ENCODE results near the gene MYO1D. TPM values are rescaled to one million over a fixed set of nuclear protein-coding genes. Genes with fewer than 3 reads are reported as not detected.

MYO1D gene
- total RNA-seq, 1 experiment from 2014 or later = 35.7 TPM

GRCh38 chr17:32510466-32510865 is 366.5 kb downstream of the MYO1D start (continued):
- TF ChIP-seq CEBPB (IDR thresholded peaks at IDR 0.05; ENCODE audit: low read depth) (no peak), ZNF274 (IDR thresholded peaks at IDR 0.05; ENCODE audit: low read depth, low read length) (no peak), FOSL1 (IDR thresholded peaks at IDR 0.05; ENCODE audit: low read depth) (no peak), SP1 (IDR thresholded peaks at IDR 0.05; ENCODE audit: low read depth) (no peak), CTCF (IDR thresholded peaks at IDR 0.05 in 2 of 3, conservative IDR thresholded peaks at IDR 0.05 in 1 of 3; ENCODE audit: borderline replicate concordance in 1 of 3, insufficient read depth in 1 of 3, low read depth in 2 of 3, low read length in 2 of 3) (no peak), RAD21 (IDR thresholded peaks at IDR 0.05; ENCODE audit: low read depth) (no peak)

GRCh38 chr17:32508926-32509325 is 368.0 kb downstream of the MYO1D start:
- no peaks in the 10 kb centered on the region for H3K36me3 ChIP-seq (ENCODE audit: control insufficient read depth in 1 of 2, insufficient read depth in 2 of 2, low read length in 2 of 2)
- no peak overlapping the region for H2AFZ ChIP-seq (ENCODE audit: low read depth, low read length, poor library complexity, severe bottlenecking)
- intact Hi-C loops (cut with micrococcal nuclease) = no loop called here
- no TSS peak for BruUV-seq (replicated peaks)
- DNase-seq (ENCODE audit: low read depth, low spot score) (no peak), ATAC-seq (no peak)
- no peak overlapping the region for H3K4me3 ChIP-seq (replicated peaks in 1 of 2; ENCODE audit: low read depth in 1 of 2, low read length in 2 of 2)
- no peaks in the 10 kb centered on the region for H4K20me1 ChIP-seq (ENCODE audit: insufficient read depth)
- H3K9me3 ChIP-seq (ENCODE audit: control insufficient read depth in 1 of 2, insufficient read depth in 1 of 2, low read depth in 1 of 2, low read length in 2 of 2) = no peaks in the 10 kb centered on the region
- POLR2A ChIA-PET = no interaction called here
- no peaks in the 10 kb centered on the region for H3K9me2 ChIP-seq (ENCODE audit: insufficient read depth)
- no peak overlapping the region for H3K27ac ChIP-seq (ENCODE audit: low read depth, low read length)
- no peak overlapping the region for H3K4me2 ChIP-seq (ENCODE audit: low read length)
- H3K79me2 ChIP-seq (ENCODE audit: insufficient read depth, low read length) = no peaks in the 10 kb centered on the region
- H3K4me1 ChIP-seq (ENCODE audit: control insufficient read depth in 1 of 2, insufficient read depth in 2 of 2, low read length in 2 of 2) = peaks cover 7 to 10% of the 10 kb centered on the region in 2 experiments
- H3K27me3 ChIP-seq (ENCODE audit: insufficient read depth, low read length) = no peaks in the 10 kb centered on the region
- CTCF ChIA-PET = no interaction called here
- TF ChIP-seq SP1 (IDR thresholded peaks at IDR 0.05; ENCODE audit: low read depth) = no peak
- TF ChIP-seq POLR2A (IDR thresholded peaks at IDR 0.05; ENCODE audit: borderline replicate concordance, extremely low read depth, insufficient read depth, insufficient read length) = no peak
- no peak for TF ChIP-seq ELF1 (IDR thresholded peaks at IDR 0.05; ENCODE audit: borderline replicate concordance, low read depth)
- TF ChIP-seq ZFX (IDR thresholded peaks at IDR 0.05) = no peak
- no peak for TF ChIP-seq FOSL1 (IDR thresholded peaks at IDR 0.05; ENCODE audit: low read depth)
- no peak for TF ChIP-seq SRF (IDR thresholded peaks at IDR 0.05; ENCODE audit: low read depth)
- no peak for TF ChIP-seq SIN3A (IDR thresholded peaks at IDR 0.05; ENCODE audit: low read depth)
- no peak for TF ChIP-seq ZBTB33 (IDR thresholded peaks at IDR 0.05; ENCODE audit: extremely low read depth, insufficient replicate concordance, low read length)
- TF ChIP-seq POLR2AphosphoS5 (IDR thresholded peaks at IDR 0.05; ENCODE audit: low read depth, low read length) = no peak
- TF ChIP-seq EZH2phosphoT487 (IDR thresholded peaks at IDR 0.05; ENCODE audit: borderline replicate concordance) = no peak
- no peak for TF ChIP-seq EGR1 (IDR thresholded peaks at IDR 0.05; ENCODE audit: low read depth)
- no peak for TF ChIP-seq CBX3 (IDR thresholded peaks at IDR 0.05; ENCODE audit: low read depth)
- no peak for TF ChIP-seq TCF7L2 (IDR thresholded peaks at IDR 0.05; ENCODE audit: borderline replicate concordance, extremely low read depth, insufficient read depth, insufficient read length)
- RAD21 ChIA-PET (ENCODE audit: low non-redundant PET in 1 of 2, low total read pairs in 2 of 2, uncharacterized antibody in 2 of 2, unreplicated experiment in 2 of 2) = no interaction called here
- H3K9ac ChIP-seq (ENCODE audit: low read length) = no peak overlapping the region

Measured in HCT116 (cell line).